GM23338 (cell line): ENCODE data around the gene RPS29. TPM values are rescaled to one million over a fixed set of nuclear protein-coding genes. Genes with fewer than 3 reads are reported as not detected.

Source experiments
- ATAC-seq: fragments of 200-7000 bp; cut with Tn5 transposase; 3 replicates; pipeline ENCODE4 v1.9.1; 2020
- DNase-seq: peaks from one replicate; pipeline ENCODE4 v3.0.0-alpha.2; 2015; ENCODE audit warnings: low spot score
- H2AFZ ChIP-seq: fragments of 200-600 bp; sonication (generic); 2 replicates; pipeline ENCODE4 v1.8.0; 2016; ENCODE audit warnings: antibody characterized with exemption, mild to moderate bottlenecking, moderate library complexity
- H3F3A ChIP-seq: fragments of 200-600 bp; sonication (generic); replicated peaks from 2 replicates; pipeline ENCODE4 v1.8.0; 2017; ENCODE audit warnings: antibody characterized with exemption, mixed run types, low read depth
- H3K27ac ChIP-seq: fragments of 200-600 bp; sonication (generic); 2 replicates; pipeline ENCODE4 v1.6.1; 2016; ENCODE audit warnings: low read depth
- H3K27me3 ChIP-seq: fragments of 200-600 bp; sonication (generic); 2 replicates; pipeline ENCODE4 v1.8.0; 2016; ENCODE audit warnings: mild to moderate bottlenecking, mixed run types, moderate library complexity; ENCODE audit not compliant: insufficient read depth
- H3K36me3 ChIP-seq: fragments of 200-600 bp; sonication (generic); 2 replicates; pipeline ENCODE4 v1.8.0; 2016; ENCODE audit warnings: mild to moderate bottlenecking; ENCODE audit not compliant: insufficient read depth
- H3K4me1 ChIP-seq: fragments of 200-600 bp; sonication (generic); 2 replicates; pipeline ENCODE4 v1.8.0; 2016; ENCODE audit warnings: mild to moderate bottlenecking, moderate library complexity; ENCODE audit not compliant: insufficient read depth
- H3K4me2 ChIP-seq: fragments of 200-600 bp; sonication (generic); 2 replicates; pipeline ENCODE4 v1.7.1; 2017; ENCODE audit warnings: mixed run types
- H3K4me3 ChIP-seq: fragments of 200-600 bp; sonication (generic); 2 replicates; pipeline ENCODE4 v1.6.1; 2016; ENCODE audit warnings: mixed run types
- H3K79me2 ChIP-seq: fragments of 200-600 bp; sonication (generic); replicated peaks from 2 replicates; pipeline ENCODE4 v1.8.0; 2017; ENCODE audit warnings: mild to moderate bottlenecking; ENCODE audit not compliant: insufficient read depth
- H3K9me2 ChIP-seq: fragments of 200-600 bp; sonication (generic); 2 replicates; pipeline ENCODE4 v1.8.0; 2017; ENCODE audit not compliant: insufficient read depth
- H4K20me1 ChIP-seq: fragments of 200-600 bp; sonication (generic); replicated peaks from 2 replicates; pipeline ENCODE4 v1.8.0; 2017; ENCODE audit warnings: mild to moderate bottlenecking; ENCODE audit not compliant: insufficient read depth
- H3K27ac Mint-ChIP-seq: 2 replicates; pipeline ENCODE4 v1.8.0; 2020; ENCODE audit warnings: inconsistent platforms, mild to moderate bottlenecking, moderate library complexity, mixed read lengths
- H3K27me3 Mint-ChIP-seq: 3 replicates; pipeline ENCODE4 v1.8.0; 2022; ENCODE audit warnings: low read depth, mild to moderate bottlenecking, moderate library complexity, mixed read lengths, inconsistent platforms; ENCODE audit not compliant: insufficient read depth, poor library complexity
- H3K36me3 Mint-ChIP-seq: 3 replicates; pipeline ENCODE4 v1.8.0; 2021; ENCODE audit warnings: low read depth, mild to moderate bottlenecking, inconsistent platforms, moderate library complexity, mixed read lengths
- H3K4me1 Mint-ChIP-seq: 3 replicates; pipeline ENCODE4 v1.8.0; 2020; ENCODE audit warnings: mild to moderate bottlenecking, inconsistent platforms, mixed read lengths
- H3K4me3 Mint-ChIP-seq: 3 replicates; pipeline ENCODE4 v1.8.0; 2021; ENCODE audit warnings: moderate library complexity, mild to moderate bottlenecking, inconsistent platforms, mixed read lengths
- H3K9me3 Mint-ChIP-seq: 3 replicates; pipeline ENCODE4 v1.8.0; 2020; ENCODE audit warnings: moderate library complexity, mild to moderate bottlenecking, inconsistent platforms, mixed read lengths
- CREB1 ChIP-seq: fragments of 250-450 bp; sonication (Bioruptor Pico); IDR thresholded peaks from 2 replicates; pipeline ENCODE4 v1.5.0; 2020; ENCODE audit warnings: low read depth, mild to moderate bottlenecking, moderate library complexity
- EZH2 ChIP-seq: fragments of 200-600 bp; sonication (generic); IDR thresholded peaks from one replicate; pipeline ENCODE4 v1.8.0; 2017; ENCODE audit warnings: antibody characterized with exemption, mild to moderate bottlenecking, low read depth; ENCODE audit not compliant: unreplicated experiment
- EZH2phosphoT487 ChIP-seq: fragments of 200-600 bp; sonication (generic); IDR thresholded peaks from one replicate; pipeline ENCODE4 v1.8.1; 2018; ENCODE audit warnings: antibody characterized with exemption; ENCODE audit not compliant: unreplicated experiment
- JUNB ChIP-seq: IDR thresholded peaks from one replicate; pipeline ENCODE4 v1.6.1; 2016; ENCODE audit warnings: antibody characterized with exemption; ENCODE audit not compliant: unreplicated experiment
- NANOG ChIP-seq: IDR thresholded peaks from 2 replicates; pipeline ENCODE4 v1.6.1; 2016; ENCODE audit warnings: antibody characterized with exemption, borderline replicate concordance
- POLR2AphosphoS5 ChIP-seq: IDR thresholded peaks from 2 replicates; pipeline ENCODE4 v1.6.1; 2016; ENCODE audit warnings: antibody characterized with exemption, low read depth
- STAT1 ChIP-seq: IDR thresholded peaks from one replicate; pipeline ENCODE4 v1.6.1; 2016; ENCODE audit warnings: antibody characterized with exemption; ENCODE audit not compliant: unreplicated experiment
- ZNF114 ChIP-seq: fragments of 250-450 bp; sonication (Bioruptor Pico); IDR thresholded peaks from 2 replicates; pipeline ENCODE4 v1.5.0; 2020; ENCODE audit warnings: mild to moderate bottlenecking, moderate library complexity
- ZNF331 ChIP-seq: fragments of 250-450 bp; sonication (Bioruptor Pico); IDR thresholded peaks from 2 replicates; pipeline ENCODE4 v1.5.0; 2020; ENCODE audit warnings: low read depth, mild to moderate bottlenecking, moderate library complexity
- polyA plus RNA-seq: library from polyadenylated mRNA; unstranded; fragments of >200 nt; fragmentation: Nextera tagmentation; extraction: Ambion mirVana; gene quantifications from 2 replicates; pipeline ENCODE4 v1.2.1, GENCODE V29; 2016
- total RNA-seq: library from RNA; depleted of rRNA; stranded (reverse); fragments of >200 nt; shearing (Covaris generic); gene quantifications from 2 replicates; pipeline ENCODE4 v1.2.3, GENCODE V29; 2014
- TF ChIP-seq, protein P1 (sequence below), 2 experiments: fragments of 200-600 bp in 1 of 2; sonication (generic) in 1 of 2; conservative IDR thresholded peaks; 2 replicates each; pipeline versions ENCODE4 v1.5.1 to v1.6.1; 2016 to 2017; ENCODE audit warnings: antibody characterized with exemption in 2 of 2, low read depth in 2 of 2, mild to moderate bottlenecking in 2 of 2, moderate library complexity in 1 of 2
- TF ChIP-seq, protein P2 (sequence below): IDR thresholded peaks from 2 replicates; pipeline ENCODE4 v1.6.1; 2016; ENCODE audit warnings: antibody characterized with exemption

The RPS29 gene
- total and polyA plus RNA-seq, 2 experiments from 2014 or later = 2,560 to 3,734 TPM

DNA sequence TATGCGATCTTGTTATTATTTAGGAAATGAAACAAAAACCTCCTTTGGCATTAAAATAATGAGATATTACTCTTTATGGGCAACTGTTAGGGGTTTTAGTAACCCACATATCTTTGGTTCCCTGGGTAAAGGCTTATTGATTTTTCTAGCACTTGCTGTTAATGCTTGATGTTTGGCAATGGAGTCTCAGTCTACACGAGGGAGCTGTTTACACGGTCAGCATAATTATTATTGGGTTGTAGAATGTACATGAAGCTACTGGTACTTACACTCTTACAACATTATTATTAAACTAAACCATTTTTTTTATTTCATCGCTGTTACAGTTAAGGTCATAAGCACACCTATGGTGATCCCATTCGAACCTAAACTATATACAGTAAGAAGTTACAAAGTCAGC lies 12.1 kb downstream of the RPS29 start:
- H3K4me3 ChIP-seq = no peak overlapping the region
- peaks cover 15% of the 10 kb centered on the region for H3K36me3 ChIP-seq
- no peak overlapping the region for H3K27ac Mint-ChIP-seq
- H3K27me3 ChIP-seq = no peaks in the 10 kb centered on the region
- ATAC-seq (no peak), DNase-seq (no peak)
- peaks cover 6% of the 10 kb centered on the region for H3K27me3 Mint-ChIP-seq
- H3K4me2 ChIP-seq = no peak overlapping the region
- H4K20me1 ChIP-seq = peaks cover 23% of the 10 kb centered on the region
- no peak for TF ChIP-seq EZH2
- H3K36me3 Mint-ChIP-seq = peaks cover 55% of the 10 kb centered on the region
- H3K27ac ChIP-seq = no peak overlapping the region
- H3K4me3 Mint-ChIP-seq = no peak overlapping the region
- H3K4me1 ChIP-seq = no peaks in the 10 kb centered on the region
- H2AFZ ChIP-seq = no peak overlapping the region
- peaks cover 22% of the 10 kb centered on the region for H3F3A ChIP-seq
- no peaks in the 10 kb centered on the region for H3K4me1 Mint-ChIP-seq
- peaks cover 5% of the 10 kb centered on the region for H3K79me2 ChIP-seq
- H3K9me2 ChIP-seq = no peaks in the 10 kb centered on the region
- H3K9me3 Mint-ChIP-seq = peaks cover 6% of the 10 kb centered on the region; the same call in 2 of the 3 replicates

DNA sequence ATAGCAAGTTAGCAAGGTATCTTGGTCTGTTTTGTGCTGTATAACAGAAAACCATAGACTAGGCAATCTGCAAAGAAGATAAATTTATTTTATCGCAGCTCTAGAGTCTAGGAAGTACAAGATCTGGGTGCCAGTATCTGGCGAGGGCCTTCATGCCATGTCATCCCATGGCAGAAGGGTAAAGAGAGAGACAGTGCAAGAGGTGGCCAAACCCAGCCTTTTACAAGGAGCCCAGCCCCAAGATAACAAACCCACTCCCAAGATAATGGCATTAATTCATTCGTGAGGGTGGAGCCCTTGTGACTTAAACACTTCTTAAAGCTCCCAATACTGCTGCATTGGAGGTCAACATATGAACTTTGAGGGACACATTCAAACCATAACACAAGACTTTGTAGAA lies 16.9 kb downstream of the RPS29 start:
- DNase-seq (no peak), ATAC-seq (no peak)
- no peak overlapping the region for H3K4me3 Mint-ChIP-seq

More for the DNA sequence above, 16.9 kb downstream of the RPS29 start:
- H2AFZ ChIP-seq = no peak overlapping the region
- Mint-ChIP-seq H3K27me3 (peaks cover 9% of the 10 kb centered on the region), H3K36me3 (peaks cover 32% of the 10 kb centered on the region), H3K27ac (no peak overlapping the region), H3K4me1 (no peaks in the 10 kb centered on the region), H3K9me3 (peaks cover 6% of the 10 kb centered on the region; the same call in 2 of the 3 replicates)
- H3F3A ChIP-seq = no peaks in the 10 kb centered on the region; the same call in 1 of the 2 replicates
- H3K4me3 ChIP-seq = no peak overlapping the region
- H3K27ac ChIP-seq = no peak overlapping the region
- H4K20me1 ChIP-seq = 0 out of 2 replicates have a peak, but pooled peaks cover 3% of the 10 kb centered on the region
- H3K9me2 ChIP-seq = no peaks in the 10 kb centered on the region
- H3K4me1 ChIP-seq = no peaks in the 10 kb centered on the region
- H3K27me3 ChIP-seq = no peaks in the 10 kb centered on the region
- H3K4me2 ChIP-seq = no peak overlapping the region
- no peaks in the 10 kb centered on the region for H3K36me3 ChIP-seq
- no peaks in the 10 kb centered on the region for H3K79me2 ChIP-seq
- TF ChIP-seq STAT1 (no peak), ZNF331 (CRISPR knock-in tag) (no peak), ZNF114 (no peak), EZH2phosphoT487 (no peak), EZH2 (no peak), CREB1 (no peak), NANOG (no peak), POLR2AphosphoS5 (no peak), JUNB (no peak)
- TF ChIP-seq, protein P1, sequence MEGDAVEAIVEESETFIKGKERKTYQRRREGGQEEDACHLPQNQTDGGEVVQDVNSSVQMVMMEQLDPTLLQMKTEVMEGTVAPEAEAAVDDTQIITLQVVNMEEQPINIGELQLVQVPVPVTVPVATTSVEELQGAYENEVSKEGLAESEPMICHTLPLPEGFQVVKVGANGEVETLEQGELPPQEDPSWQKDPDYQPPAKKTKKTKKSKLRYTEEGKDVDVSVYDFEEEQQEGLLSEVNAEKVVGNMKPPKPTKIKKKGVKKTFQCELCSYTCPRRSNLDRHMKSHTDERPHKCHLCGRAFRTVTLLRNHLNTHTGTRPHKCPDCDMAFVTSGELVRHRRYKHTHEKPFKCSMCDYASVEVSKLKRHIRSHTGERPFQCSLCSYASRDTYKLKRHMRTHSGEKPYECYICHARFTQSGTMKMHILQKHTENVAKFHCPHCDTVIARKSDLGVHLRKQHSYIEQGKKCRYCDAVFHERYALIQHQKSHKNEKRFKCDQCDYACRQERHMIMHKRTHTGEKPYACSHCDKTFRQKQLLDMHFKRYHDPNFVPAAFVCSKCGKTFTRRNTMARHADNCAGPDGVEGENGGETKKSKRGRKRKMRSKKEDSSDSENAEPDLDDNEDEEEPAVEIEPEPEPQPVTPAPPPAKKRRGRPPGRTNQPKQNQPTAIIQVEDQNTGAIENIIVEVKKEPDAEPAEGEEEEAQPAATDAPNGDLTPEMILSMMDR (conservative IDR thresholded peaks at IDR 0.05; ENCODE audit: low read depth in 2 of 2) = no peak
- TF ChIP-seq, protein P2, sequence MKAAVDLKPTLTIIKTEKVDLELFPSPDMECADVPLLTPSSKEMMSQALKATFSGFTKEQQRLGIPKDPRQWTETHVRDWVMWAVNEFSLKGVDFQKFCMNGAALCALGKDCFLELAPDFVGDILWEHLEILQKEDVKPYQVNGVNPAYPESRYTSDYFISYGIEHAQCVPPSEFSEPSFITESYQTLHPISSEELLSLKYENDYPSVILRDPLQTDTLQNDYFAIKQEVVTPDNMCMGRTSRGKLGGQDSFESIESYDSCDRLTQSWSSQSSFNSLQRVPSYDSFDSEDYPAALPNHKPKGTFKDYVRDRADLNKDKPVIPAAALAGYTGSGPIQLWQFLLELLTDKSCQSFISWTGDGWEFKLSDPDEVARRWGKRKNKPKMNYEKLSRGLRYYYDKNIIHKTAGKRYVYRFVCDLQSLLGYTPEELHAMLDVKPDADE = no peak
